ENCODE measurements around the gene LMO3.

Gene LMO3

GRCh38 chr12:16583969-16584745 is 21.8 kb downstream of the LMO3 start:
- H3K27ac ChIP-seq (ENCODE audit: low read length) = no peak overlapping the region
- WGBS (ENCODE audit: insufficient coverage, insufficient read length) = 100% methylated on average over 1 of the region's 4 CpGs
- no peaks in the 10 kb centered on the region for H3K4me1 ChIP-seq (ENCODE audit: control insufficient read depth, insufficient read depth, low read length)
- no peaks in the 10 kb centered on the region for H3K9me3 ChIP-seq (ENCODE audit: control insufficient read depth, insufficient read depth, low read length)
- H3K27me3 ChIP-seq (ENCODE audit: control insufficient read depth, insufficient read depth, low read length) = no peaks in the 10 kb centered on the region
- no peak overlapping the region for H3K4me3 ChIP-seq (ENCODE audit: low read length)
- DNase-seq (ENCODE audit: low read depth, low spot score) = no peak
- no peaks in the 10 kb centered on the region for H3K36me3 ChIP-seq (ENCODE audit: control insufficient read depth, insufficient read depth, low read length)

GRCh38 chr12:16581416-16581815 is 24.5 kb downstream of the LMO3 start:
- Histone ChIP-seq H3K27me3 (ENCODE audit: control insufficient read depth, insufficient read depth, low read length) (no peaks in the 10 kb centered on the region), H3K4me3 (ENCODE audit: low read length) (no peak overlapping the region), H3K4me1 (ENCODE audit: control insufficient read depth, insufficient read depth, low read length) (no peaks in the 10 kb centered on the region), H3K36me3 (ENCODE audit: control insufficient read depth, insufficient read depth, low read length) (no peaks in the 10 kb centered on the region), H3K9me3 (ENCODE audit: control insufficient read depth, insufficient read depth, low read length) (no peaks in the 10 kb centered on the region), H3K27ac (ENCODE audit: low read length) (no peak overlapping the region)
- DNase-seq (ENCODE audit: low read depth, low spot score) = no peak

GRCh38 chr12:16579041-16579440 is 26.9 kb downstream of the LMO3 start:
- no peak for DNase-seq (ENCODE audit: low read depth, low spot score)
- WGBS (ENCODE audit: insufficient coverage, insufficient read length) = no CpG with 5 or more reads among the region's 1 CpG
- Histone ChIP-seq H3K36me3 (ENCODE audit: control insufficient read depth, insufficient read depth, low read length) (no peaks in the 10 kb centered on the region), H3K27me3 (ENCODE audit: control insufficient read depth, insufficient read depth, low read length) (no peaks in the 10 kb centered on the region), H3K4me1 (ENCODE audit: control insufficient read depth, insufficient read depth, low read length) (no peaks in the 10 kb centered on the region), H3K9me3 (ENCODE audit: control insufficient read depth, insufficient read depth, low read length) (no peaks in the 10 kb centered on the region), H3K4me3 (ENCODE audit: low read length) (no peak overlapping the region), H3K27ac (ENCODE audit: low read length) (no peak overlapping the region)

DNA sequence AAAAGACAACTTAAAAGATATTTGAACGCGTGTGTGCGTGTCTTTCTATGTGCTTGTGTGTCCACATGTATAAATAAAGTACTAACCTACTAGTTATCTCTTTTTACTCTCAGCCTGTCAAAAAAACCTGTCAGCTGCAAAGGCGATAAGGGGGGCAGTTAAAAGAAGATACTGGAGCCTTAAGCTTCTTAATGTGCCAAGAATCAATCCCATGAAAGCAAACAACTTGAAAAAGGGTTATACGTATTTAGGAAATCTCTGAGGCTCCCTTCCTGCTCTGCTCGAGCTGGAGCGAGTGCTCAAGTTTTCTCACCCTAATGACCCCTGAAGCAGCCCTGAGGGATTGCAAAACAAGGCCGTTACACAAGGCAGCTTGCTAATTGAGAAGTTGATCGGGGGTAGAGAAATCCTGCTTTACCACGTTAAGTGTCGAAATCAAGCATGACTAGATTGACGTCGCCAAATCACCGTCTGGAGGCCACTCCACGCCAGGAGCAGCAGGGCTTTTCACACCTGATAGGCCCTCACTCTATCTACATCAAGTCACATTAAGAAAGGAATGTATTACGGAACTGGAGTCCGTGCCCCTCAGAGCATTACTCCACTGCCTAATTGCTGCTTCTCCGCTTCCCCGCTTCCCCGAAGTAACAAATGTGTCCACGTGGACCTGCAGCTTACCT is 32.4 kb downstream of the LMO3 start:
- H3K4me1 ChIP-seq (ENCODE audit: control insufficient read depth, insufficient read depth, low read length) = 0 out of 2 replicates have a peak, but pooled peaks cover 2% of the 10 kb centered on the region
- no peak overlapping the region for H3K4me3 ChIP-seq (ENCODE audit: low read length)
- H3K27me3 ChIP-seq (ENCODE audit: control insufficient read depth, insufficient read depth, low read length) = no peaks in the 10 kb centered on the region
- H3K36me3 ChIP-seq (ENCODE audit: control insufficient read depth, insufficient read depth, low read length) = no peaks in the 10 kb centered on the region
- no peak for DNase-seq (ENCODE audit: low read depth, low spot score)
- no CpG with 5 or more reads among the region's 21 CpGs for WGBS (ENCODE audit: insufficient coverage, insufficient read length)
- no peak overlapping the region for H3K27ac ChIP-seq (ENCODE audit: low read length)
- H3K9me3 ChIP-seq (ENCODE audit: control insufficient read depth, insufficient read depth, low read length) = no peaks in the 10 kb centered on the region

GRCh38 chr12:16568873-16569272 is 37.1 kb downstream of the LMO3 start:
- Histone ChIP-seq H3K27me3 (ENCODE audit: control insufficient read depth, insufficient read depth, low read length) (no peaks in the 10 kb centered on the region), H3K4me1 (ENCODE audit: control insufficient read depth, insufficient read depth, low read length) (0 out of 2 replicates have a peak, but pooled peaks cover 2% of the 10 kb centered on the region), H3K9me3 (ENCODE audit: control insufficient read depth, insufficient read depth, low read length) (no peaks in the 10 kb centered on the region), H3K4me3 (ENCODE audit: low read length) (no peak overlapping the region), H3K36me3 (ENCODE audit: control insufficient read depth, insufficient read depth, low read length) (no peaks in the 10 kb centered on the region), H3K27ac (ENCODE audit: low read length) (no peak overlapping the region)
- DNase-seq (ENCODE audit: low read depth, low spot score) = no peak
- no CpG with 5 or more reads among the region's 1 CpG for WGBS (ENCODE audit: insufficient coverage, insufficient read length)

DNA sequence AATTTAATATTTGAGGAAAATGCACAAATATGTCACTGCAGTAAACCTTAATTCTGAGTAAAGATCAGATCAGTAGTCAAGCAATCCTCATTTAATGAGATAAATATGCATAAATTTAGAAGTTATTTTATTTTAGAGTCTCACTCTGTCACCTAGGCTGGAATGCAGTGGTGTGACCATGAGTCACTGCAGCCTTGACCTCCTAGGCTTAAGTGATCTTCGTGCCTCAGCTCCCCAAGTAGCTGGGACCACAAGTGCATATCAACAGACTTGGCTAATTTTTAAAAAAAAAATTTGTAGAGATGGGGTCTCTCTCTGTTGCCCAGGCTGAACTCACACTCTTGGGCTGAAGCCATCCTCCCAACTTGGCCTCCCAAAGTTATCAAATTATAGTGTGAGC is 41.3 kb downstream of the LMO3 start:
- WGBS (ENCODE audit: insufficient coverage, insufficient read length) = no CpG with 5 or more reads among the region's 1 CpG
- Histone ChIP-seq H3K27me3 (ENCODE audit: control insufficient read depth, insufficient read depth, low read length) (no peaks in the 10 kb centered on the region), H3K9me3 (ENCODE audit: control insufficient read depth, insufficient read depth, low read length) (no peaks in the 10 kb centered on the region), H3K36me3 (ENCODE audit: control insufficient read depth, insufficient read depth, low read length) (no peaks in the 10 kb centered on the region), H3K4me1 (ENCODE audit: control insufficient read depth, insufficient read depth, low read length) (no peaks in the 10 kb centered on the region), H3K27ac (ENCODE audit: low read length) (no peak overlapping the region), H3K4me3 (ENCODE audit: low read length) (no peak overlapping the region)
- DNase-seq (ENCODE audit: low read depth, low spot score) = no peak

GRCh38 chr12:16563504-16563903 is 42.5 kb downstream of the LMO3 start:
- DNase-seq (ENCODE audit: low read depth, low spot score) = no peak
- H3K27me3 ChIP-seq (ENCODE audit: control insufficient read depth, insufficient read depth, low read length) = no peaks in the 10 kb centered on the region
- H3K36me3 ChIP-seq (ENCODE audit: control insufficient read depth, insufficient read depth, low read length) = no peaks in the 10 kb centered on the region
- H3K4me3 ChIP-seq (ENCODE audit: low read length) = no peak overlapping the region
- H3K27ac ChIP-seq (ENCODE audit: low read length) = no peak overlapping the region
- H3K9me3 ChIP-seq (ENCODE audit: control insufficient read depth, insufficient read depth, low read length) = no peaks in the 10 kb centered on the region
- H3K4me1 ChIP-seq (ENCODE audit: control insufficient read depth, insufficient read depth, low read length) = no peaks in the 10 kb centered on the region
- WGBS (ENCODE audit: insufficient coverage, insufficient read length) = no CpG with 5 or more reads among the region's 3 CpGs

- H3K27me3 ChIP-seq (ENCODE audit: control insufficient read depth, insufficient read depth, low read length) = no peaks in the 10 kb centered on the region
- no peaks in the 10 kb centered on the region for H3K36me3 ChIP-seq (ENCODE audit: control insufficient read depth, insufficient read depth, low read length)
- H3K27ac ChIP-seq (ENCODE audit: low read length) = no peak overlapping the region
- WGBS (ENCODE audit: insufficient coverage, insufficient read length) = no CpG with 5 or more reads among the region's 6 CpGs
- no peaks in the 10 kb centered on the region for H3K4me1 ChIP-seq (ENCODE audit: control insufficient read depth, insufficient read depth, low read length)
- H3K9me3 ChIP-seq (ENCODE audit: control insufficient read depth, insufficient read depth, low read length) = no peaks in the 10 kb centered on the region
- H3K4me3 ChIP-seq (ENCODE audit: low read length) = no peak overlapping the region
- DNase-seq (ENCODE audit: low read depth, low spot score) = no peak
Measured at GRCh38 chr12:16562921-16563320, 43.0 kb downstream of the LMO3 start.

GRCh38 chr12:16562435-16562834 is 43.5 kb downstream of the LMO3 start:
- no peak overlapping the region for H3K4me3 ChIP-seq (ENCODE audit: low read length)
- WGBS (ENCODE audit: insufficient coverage, insufficient read length) = no CpG with 5 or more reads among the region's 3 CpGs
- no peak for DNase-seq (ENCODE audit: low read depth, low spot score)
- H3K4me1 ChIP-seq (ENCODE audit: control insufficient read depth, insufficient read depth, low read length) = no peaks in the 10 kb centered on the region
- H3K36me3 ChIP-seq (ENCODE audit: control insufficient read depth, insufficient read depth, low read length) = no peaks in the 10 kb centered on the region
- no peak overlapping the region for H3K27ac ChIP-seq (ENCODE audit: low read length)
- no peaks in the 10 kb centered on the region for H3K27me3 ChIP-seq (ENCODE audit: control insufficient read depth, insufficient read depth, low read length)
- H3K9me3 ChIP-seq (ENCODE audit: control insufficient read depth, insufficient read depth, low read length) = no peaks in the 10 kb centered on the region

DNA sequence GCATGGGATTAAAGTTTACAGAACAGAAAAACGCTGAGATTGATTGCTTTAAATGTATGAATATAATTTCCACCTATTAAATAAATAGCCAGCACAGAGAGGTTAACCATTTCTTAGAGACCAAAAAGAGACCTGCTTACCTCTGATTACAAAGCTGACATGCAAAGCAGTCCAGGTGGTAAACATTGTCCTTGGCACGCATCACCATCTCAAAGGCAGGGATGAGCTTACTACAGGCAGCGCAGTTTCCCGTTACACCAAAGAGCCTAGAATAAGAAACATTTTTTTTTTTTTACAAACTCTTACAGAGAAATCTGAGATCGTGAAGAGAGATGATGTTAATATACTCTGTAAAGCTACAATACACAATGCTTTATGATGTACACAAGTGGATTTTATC is 45.7 kb downstream of the LMO3 start:
- Histone ChIP-seq H3K4me1 (ENCODE audit: control insufficient read depth, insufficient read depth, low read length) (peaks cover 2% of the 10 kb centered on the region; the same call in 1 of the 2 replicates), H3K27me3 (ENCODE audit: control insufficient read depth, insufficient read depth, low read length) (no peaks in the 10 kb centered on the region), H3K4me3 (ENCODE audit: low read length) (no peak overlapping the region), H3K27ac (ENCODE audit: low read length) (no peak overlapping the region), H3K36me3 (ENCODE audit: control insufficient read depth, insufficient read depth, low read length) (no peaks in the 10 kb centered on the region), H3K9me3 (ENCODE audit: control insufficient read depth, insufficient read depth, low read length) (no peaks in the 10 kb centered on the region)
- no CpG with 5 or more reads among the region's 5 CpGs for WGBS (ENCODE audit: insufficient coverage, insufficient read length)
- DNase-seq (ENCODE audit: low read depth, low spot score) = no peak

DNA sequence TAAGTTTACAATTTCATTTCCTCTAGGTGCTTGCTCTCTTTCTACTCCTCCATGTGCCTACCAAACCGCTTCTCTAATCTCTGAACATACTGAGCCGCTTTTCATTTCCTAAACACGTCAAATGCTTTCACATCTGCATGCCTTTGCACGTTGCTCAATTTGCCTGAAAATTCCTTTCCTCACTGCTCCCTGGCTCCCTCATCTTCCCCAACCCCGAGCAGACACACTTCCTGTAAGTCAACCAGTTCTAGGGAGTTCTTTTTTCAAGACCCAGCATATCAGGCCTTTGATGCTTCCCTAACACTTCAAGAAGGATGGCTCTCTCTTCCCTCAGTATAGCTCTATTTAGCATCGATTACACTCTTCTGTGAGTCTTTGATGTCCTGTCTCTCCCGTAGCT is 50.3 kb downstream of the LMO3 start:
- WGBS (ENCODE audit: insufficient coverage, insufficient read length) = no CpG with 5 or more reads among the region's 7 CpGs
- peaks cover 2% of the 10 kb centered on the region; the same call in 1 of the 2 replicates for H3K4me1 ChIP-seq (ENCODE audit: control insufficient read depth, insufficient read depth, low read length)

More for the DNA sequence above, 50.3 kb downstream of the LMO3 start:
- Histone ChIP-seq H3K9me3 (ENCODE audit: control insufficient read depth, insufficient read depth, low read length) (no peaks in the 10 kb centered on the region), H3K27ac (ENCODE audit: low read length) (no peak overlapping the region), H3K36me3 (ENCODE audit: control insufficient read depth, insufficient read depth, low read length) (no peaks in the 10 kb centered on the region), H3K27me3 (ENCODE audit: control insufficient read depth, insufficient read depth, low read length) (no peaks in the 10 kb centered on the region), H3K4me3 (ENCODE audit: low read length) (no peak overlapping the region)
- DNase-seq (ENCODE audit: low read depth, low spot score) = no peak
